COLO668 (cell line): Measurements from ENCODE around the gene BRICD5.
A peak's percentile ranks its signal among the peaks of the same experiment; 100 is the strongest.
"Not testable (repeated sequence)": the region's sequence is repeated elsewhere in the genome, so short reads cannot be mapped to it uniquely, and the experiment has no call there.

Experiments used
- DNase-seq: peaks from one replicate; lab custom pipeline; 2025; ENCODE audit not compliant: unreplicated experiment; lab: John Stamatoyannopoulos, UW

BRICD5 gene

GRCh38 chr16:2210386-2211365 is at the start of gene BRICD5:
BRICD5 (minus strand) TSS chr16:2210863; CDS start chr16:2210833, 30 bp downstream.
- no peak for DNase-seq

GRCh38 chr16:2260250-2260649 is 49.6 kb upstream of the BRICD5 start:
- DNase-seq, result no peak

GRCh38 chr16:2258530-2258929 is 47.9 kb upstream of the BRICD5 start:
- not testable (repeated sequence) for DNase-seq

GRCh38 chr16:2257726-2258125 is 47.1 kb upstream of the BRICD5 start:
- DNase-seq, result no peak

- no peak for DNase-seq
These were observed 46.0 kb upstream of the BRICD5 start for GRCh38 chr16:2256531-2257140.

- DNase-seq, result no peak
These were observed 42.6 kb upstream of the BRICD5 start for GRCh38 chr16:2253293-2253692.

- no peak for DNase-seq
These were observed 42.1 kb upstream of the BRICD5 start for GRCh38 chr16:2252806-2253148.

- peak; percentile 97 for DNase-seq
These were observed 40.8 kb upstream of the BRICD5 start, which contains the start of gene ECI1 for GRCh38 chr16:2251296-2252111. ECI1 (minus strand) TSS chr16:2251587; CDS start chr16:2251566, 21 bp downstream.

- DNase-seq, result no peak
These were observed 40.1 kb upstream of the BRICD5 start for GRCh38 chr16:2250652-2251295.

GRCh38 chr16:2246301-2246885 is 35.7 kb upstream of the BRICD5 start:
- no peak for DNase-seq

GRCh38 chr16:2244926-2245795 is 34.5 kb upstream of the BRICD5 start:
- no peak for DNase-seq

GRCh38 chr16:2244301-2244700 is 33.6 kb upstream of the BRICD5 start:
- DNase-seq, result peak; percentile 45

GRCh38 chr16:2243781-2244180 is 33.1 kb upstream of the BRICD5 start:
- DNase-seq, result no peak

GRCh38 chr16:2243031-2243528 is 32.4 kb upstream of the BRICD5 start:
- DNase-seq, result no peak

- no peak for DNase-seq
These were observed 31.9 kb upstream of the BRICD5 start for GRCh38 chr16:2242598-2242997.

- DNase-seq, result not testable (repeated sequence)
These were observed 29.7 kb upstream of the BRICD5 start for GRCh38 chr16:2240331-2240730.

GRCh38 chr16:2238838-2239675 is 28.4 kb upstream of the BRICD5 start:
- DNase-seq, result no peak

- DNase-seq, result no peak
These were observed 27.6 kb upstream of the BRICD5 start for GRCh38 chr16:2238150-2238837.
